AG09309 (cell line): Measurements from ENCODE around the gene TEKT5.

Experiments used
- DNase-seq: peaks from one replicate; pipeline ENCODE4 v3.0.0-alpha.2; 2010; ENCODE audit warnings: low read depth
- H3K4me3 ChIP-seq: 2 replicates; pipeline ENCODE4 v1.5.1; 2011; ENCODE audit warnings: mild to moderate bottlenecking, low read depth, low read length, moderate library complexity; ENCODE audit not compliant: control insufficient read depth
- TF ChIP-seq, protein P1 (sequence below): IDR thresholded peaks from 2 replicates; pipeline ENCODE4 v1.5.1; 2011; ENCODE audit warnings: mild to moderate bottlenecking, low read depth, low read length, inconsistent platforms; ENCODE audit not compliant: insufficient read depth, control insufficient read depth; ENCODE audit errors: missing control alignments

The TEKT5 gene

DNA sequence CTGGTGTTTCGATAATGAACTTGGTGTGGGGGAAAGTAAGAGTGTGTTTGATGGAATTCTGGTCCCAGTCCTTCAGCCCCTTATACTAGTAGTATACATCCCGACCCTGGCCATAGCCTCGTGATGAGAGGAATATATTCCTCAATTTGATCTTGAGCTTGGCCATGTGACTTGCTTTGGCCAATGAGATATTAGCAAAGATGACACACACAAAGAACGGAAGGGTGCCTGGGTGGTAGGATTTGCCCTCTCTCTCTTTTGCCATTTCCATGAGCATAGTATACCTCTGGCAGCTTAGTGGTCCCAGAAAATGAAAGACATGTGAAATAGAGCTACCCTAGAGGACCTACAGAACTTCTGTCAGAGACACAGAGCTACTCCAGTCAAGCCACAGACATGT lies 111.5 kb downstream of the TEKT5 start:
- TF ChIP-seq, protein P1, sequence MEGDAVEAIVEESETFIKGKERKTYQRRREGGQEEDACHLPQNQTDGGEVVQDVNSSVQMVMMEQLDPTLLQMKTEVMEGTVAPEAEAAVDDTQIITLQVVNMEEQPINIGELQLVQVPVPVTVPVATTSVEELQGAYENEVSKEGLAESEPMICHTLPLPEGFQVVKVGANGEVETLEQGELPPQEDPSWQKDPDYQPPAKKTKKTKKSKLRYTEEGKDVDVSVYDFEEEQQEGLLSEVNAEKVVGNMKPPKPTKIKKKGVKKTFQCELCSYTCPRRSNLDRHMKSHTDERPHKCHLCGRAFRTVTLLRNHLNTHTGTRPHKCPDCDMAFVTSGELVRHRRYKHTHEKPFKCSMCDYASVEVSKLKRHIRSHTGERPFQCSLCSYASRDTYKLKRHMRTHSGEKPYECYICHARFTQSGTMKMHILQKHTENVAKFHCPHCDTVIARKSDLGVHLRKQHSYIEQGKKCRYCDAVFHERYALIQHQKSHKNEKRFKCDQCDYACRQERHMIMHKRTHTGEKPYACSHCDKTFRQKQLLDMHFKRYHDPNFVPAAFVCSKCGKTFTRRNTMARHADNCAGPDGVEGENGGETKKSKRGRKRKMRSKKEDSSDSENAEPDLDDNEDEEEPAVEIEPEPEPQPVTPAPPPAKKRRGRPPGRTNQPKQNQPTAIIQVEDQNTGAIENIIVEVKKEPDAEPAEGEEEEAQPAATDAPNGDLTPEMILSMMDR: no peak
- H3K4me3 ChIP-seq: no peak overlapping the region
- DNase-seq: no peak

DNA sequence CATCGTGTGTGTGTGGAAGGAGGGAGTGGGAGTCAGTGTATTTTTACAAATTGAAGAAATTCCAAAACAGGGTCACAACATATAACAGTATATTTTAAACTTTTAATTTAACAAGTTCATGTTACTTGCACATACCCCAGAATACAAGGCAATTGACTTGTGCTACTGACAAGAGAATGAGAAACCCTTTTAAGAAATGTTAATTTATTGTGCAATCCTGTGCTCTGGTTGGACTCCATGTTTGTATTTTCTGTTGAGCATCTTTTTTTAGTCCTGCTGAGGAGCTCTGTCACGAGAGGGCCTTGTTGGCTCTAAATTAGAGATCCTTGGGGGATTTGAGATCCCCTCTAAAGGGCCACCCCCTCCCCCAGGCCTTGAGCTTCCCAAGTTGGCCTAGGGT lies 113.2 kb downstream of the TEKT5 start:
- DNase-seq: no peak
- no peak overlapping the region for H3K4me3 ChIP-seq
- TF ChIP-seq, protein P1: no peak

DNA sequence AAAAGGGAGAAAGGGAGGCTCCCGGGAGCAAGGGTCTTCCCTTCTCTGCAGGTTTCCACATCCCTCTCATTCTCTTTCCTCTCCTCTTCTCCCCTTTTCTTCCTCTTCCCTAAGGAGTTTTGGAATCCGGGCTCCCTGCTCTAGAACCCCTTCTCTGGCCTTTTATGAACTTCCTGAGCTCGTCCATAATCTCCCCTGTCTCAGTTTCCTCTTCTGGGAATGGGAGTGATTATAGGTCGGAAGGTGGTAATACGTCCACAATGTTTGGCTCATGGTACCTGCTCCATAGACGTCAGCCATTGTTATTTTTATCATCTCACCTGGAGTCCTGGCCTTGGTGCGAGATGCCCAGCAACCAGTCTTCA lies 113.9 kb downstream of the TEKT5 start:
- no peak for DNase-seq
- TF ChIP-seq, protein P1: no peak
- peak overlapping the region; percentile 64 for H3K4me3 ChIP-seq

DNA sequence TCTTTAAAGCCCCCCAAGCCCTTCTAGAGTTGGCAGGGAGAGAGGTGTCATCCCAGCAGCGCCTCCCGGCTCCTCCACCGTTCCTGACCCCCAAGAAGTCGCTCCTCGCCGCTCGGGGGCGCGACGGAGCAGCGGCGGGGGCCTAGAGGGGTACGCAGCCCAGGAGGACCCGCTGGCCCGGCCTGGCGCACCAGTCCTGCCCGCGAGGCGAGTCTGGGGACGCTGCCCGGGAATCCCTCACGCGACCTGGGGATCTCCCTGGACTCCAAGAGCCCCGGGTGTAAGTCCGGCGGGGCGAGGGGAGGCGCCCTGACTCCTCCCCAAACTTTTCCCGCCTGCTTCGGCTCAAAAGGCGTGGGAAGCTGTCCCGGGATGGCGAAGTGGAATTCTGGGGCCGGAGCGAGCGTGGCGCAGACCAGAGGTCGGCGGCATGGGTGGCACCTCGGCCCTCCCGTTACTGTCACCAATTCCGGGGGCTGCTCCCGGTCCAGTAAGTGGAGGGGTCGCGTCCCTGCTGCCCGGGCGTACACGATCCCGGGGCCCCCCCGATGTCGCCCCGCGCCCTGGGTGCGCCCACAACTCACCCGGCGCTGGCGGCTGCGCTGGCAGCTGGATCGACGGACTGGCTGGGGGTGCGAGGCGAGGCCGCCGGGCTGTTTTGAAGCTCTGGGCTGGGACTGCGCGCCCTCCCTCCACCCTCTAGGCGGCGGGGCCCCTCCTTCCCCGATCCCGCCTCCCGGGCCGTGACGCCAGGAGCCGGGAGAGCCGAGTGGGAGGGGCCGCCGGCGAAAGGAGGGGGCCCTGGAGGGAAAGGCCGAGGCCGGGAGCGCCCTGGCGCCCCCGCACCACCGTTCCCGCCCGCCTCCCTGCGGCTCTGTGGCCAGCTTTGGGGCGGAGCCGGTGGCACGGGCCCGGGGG lies 114.5 kb downstream of the TEKT5 start, which contains the start of gene EMP2:
Gene EMP2 (minus strand): TSS at position 634 of the 918 bp plus-strand sequence. CDS start 32,981 bp downstream, outside the sequence.
- DNase-seq: no peak
- TF ChIP-seq, protein P1: peak; percentile 62
- peak within 1 kb of the TSS; percentile 64 for H3K4me3 ChIP-seq

DNA sequence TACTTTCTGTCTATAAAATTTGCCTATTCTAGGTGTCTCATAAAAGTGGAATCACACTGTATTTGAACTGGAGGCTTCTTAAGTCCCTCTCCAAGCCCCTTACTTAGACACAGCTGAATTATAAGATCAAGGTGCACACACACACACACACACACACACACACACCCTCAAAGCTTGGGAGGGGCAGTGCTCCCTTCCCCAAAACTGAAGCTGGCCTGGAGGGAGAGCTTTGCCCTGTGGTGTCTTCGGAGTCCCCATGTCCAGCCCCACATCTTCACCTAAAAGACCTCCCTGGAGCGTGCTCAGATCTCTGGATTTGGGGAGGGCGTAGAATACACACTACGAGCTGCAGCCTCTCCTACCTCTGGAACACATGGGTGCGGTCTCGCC lies 115.2 kb downstream of the TEKT5 start:
- TF ChIP-seq, protein P1: no peak
- no peak for DNase-seq
- peak overlapping the region; percentile 64 for H3K4me3 ChIP-seq

DNA sequence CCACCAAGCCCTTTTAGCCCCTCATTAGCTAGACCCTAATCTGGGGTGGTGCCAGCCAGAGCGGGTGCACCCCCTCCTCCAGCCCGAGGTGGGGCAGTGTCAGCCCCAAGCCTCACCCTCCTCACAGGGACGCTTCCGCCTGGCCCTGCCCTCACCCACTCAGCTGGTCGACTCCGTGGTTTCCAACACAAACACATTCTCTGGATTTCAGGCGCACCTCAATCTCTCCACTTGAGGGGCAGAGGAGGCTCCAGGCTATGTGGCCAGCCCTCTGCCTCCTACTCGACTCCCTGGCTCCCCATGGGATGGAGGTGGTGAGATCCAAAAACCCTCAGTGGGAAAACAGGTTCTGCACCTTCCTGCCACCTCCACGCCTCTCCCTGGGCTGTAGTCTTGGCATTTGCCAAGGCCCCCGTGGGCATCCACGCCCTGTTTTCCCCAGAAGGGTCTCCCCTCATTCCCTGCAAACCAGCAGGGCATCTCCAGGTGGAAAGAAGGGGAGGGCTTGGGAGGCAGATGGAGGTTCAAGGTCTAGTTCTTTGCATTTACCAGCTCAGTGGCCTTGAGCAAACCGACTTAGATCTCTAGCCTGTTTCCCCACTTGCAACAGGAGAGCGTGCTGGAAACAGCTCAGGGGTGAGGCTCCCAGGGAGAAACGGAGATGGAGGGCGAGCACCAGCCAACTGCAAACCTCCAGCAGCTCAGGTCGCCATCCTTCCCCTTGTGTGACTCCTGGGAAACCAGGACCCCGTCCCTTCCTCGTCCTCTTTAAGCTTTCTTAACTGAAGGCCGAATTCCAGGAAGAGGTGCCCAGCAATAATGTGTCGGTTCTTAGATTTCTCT lies 116.0 kb downstream of the TEKT5 start:
- no peak for DNase-seq
- TF ChIP-seq, protein P1: no peak
- no peak overlapping the region for H3K4me3 ChIP-seq
